ENCODE data around the gene MIA2. TPM values are rescaled to one million over a fixed set of nuclear protein-coding genes. Genes with fewer than 3 reads are reported as not detected.

Gene MIA2
- total and polyA plus RNA-seq, 2 donors (not counting 1 experiment from before 2014, with no cell fraction given): 11.5 to 27.1 TPM

GRCh38 chr14:39240769-39241168 is 7.1 kb downstream of the MIA2 start:
- intact Hi-C loops (cut with micrococcal nuclease): no loop called here

GRCh38 chr14:39241637-39242036 is 7.9 kb downstream of the MIA2 start:
- Histone ChIP-seq H3K36me3 (replicated peaks in 1 of 2; ENCODE audit: control extremely low read depth in 1 of 2, control insufficient read depth in 1 of 2, extremely low read depth in 1 of 2, insufficient read depth in 2 of 2, low read length in 1 of 2) (no peaks in the 10 kb centered on the region), H3K9ac (ENCODE audit: low read length) (no peak overlapping the region), H3K79me2 (ENCODE audit: control insufficient read depth, insufficient read depth, low read length) (no peaks in the 10 kb centered on the region), H3K4me3 (ENCODE audit: control extremely low read depth in 1 of 5, extremely low read depth in 1 of 5, insufficient read depth in 1 of 5, low read depth in 2 of 5, low read length in 4 of 5) (no peak overlapping the region), H3K27ac (ENCODE audit: low read length in 2 of 2) (no peak overlapping the region), H3K4me1 (ENCODE audit: control insufficient read depth in 2 of 2, insufficient read depth in 2 of 2, low read length in 2 of 2) (no peaks in the 10 kb centered on the region), H2AFZ (ENCODE audit: insufficient read depth, low read depth, low read length, poor library complexity, severe bottlenecking) (no peak overlapping the region), H3K4me2 (replicated peaks; ENCODE audit: low read depth, low read length, poor library complexity, severe bottlenecking) (no peak overlapping the region), H3K27me3 (replicated peaks in 1 of 4; ENCODE audit: control extremely low read depth in 1 of 4, control insufficient read depth in 3 of 4, insufficient read depth in 4 of 4, low read length in 3 of 4) (no peaks in the 10 kb centered on the region), H3K9me3 (ENCODE audit: control extremely low read depth in 1 of 3, control insufficient read depth in 2 of 3, insufficient read depth in 1 of 3, low read length in 2 of 3) (no peaks in the 10 kb centered on the region), H4K20me1 (ENCODE audit: control insufficient read depth, insufficient read depth, low read length, poor library complexity, severe bottlenecking) (no peaks in the 10 kb centered on the region)
- ChIA-PET POLR2A (no interaction called here), CTCF (no interaction called here)
- ATAC-seq (ENCODE audit: low read depth) (no peak), DNase-seq (no peak)
- intact Hi-C loops (cut with micrococcal nuclease): no loop called here
- no peaks in the 10 kb centered on the region for H3K9me3 Mint-ChIP-seq (ENCODE audit: insufficient read depth)
- peaks cover 9% of the 10 kb centered on the region for H3K27me3 Mint-ChIP-seq
- H3K4me1 Mint-ChIP-seq: no peaks in the 10 kb centered on the region
- no peak overlapping the region for H3K27ac Mint-ChIP-seq
- WGBS (ENCODE audit: insufficient coverage): 93% methylated on average over 1 of the region's 1 CpG
- H3K4me3 Mint-ChIP-seq: no peak overlapping the region
- TF ChIP-seq CTCF (IDR thresholded peaks at IDR 0.05) (no peak), EZH2 (IDR thresholded peaks at IDR 0.05; ENCODE audit: borderline replicate concordance, insufficient read depth, low read depth, low read length, poor library complexity, severe bottlenecking) (no peak)

More at GRCh38 chr14:39240769-39241168, 7.1 kb downstream of the MIA2 start:
- H3K27me3 ChIP-seq (replicated peaks in 1 of 4; ENCODE audit: control extremely low read depth in 1 of 4, control insufficient read depth in 3 of 4, insufficient read depth in 4 of 4, low read length in 3 of 4): no peaks in the 10 kb centered on the region
- no peak overlapping the region for H3K4me2 ChIP-seq (replicated peaks; ENCODE audit: low read depth, low read length, poor library complexity, severe bottlenecking)
- no peaks in the 10 kb centered on the region for H3K4me1 ChIP-seq (ENCODE audit: control insufficient read depth in 2 of 2, insufficient read depth in 2 of 2, low read length in 2 of 2)
- WGBS (ENCODE audit: insufficient coverage): no CpG with 5 or more reads among the region's 1 CpG
- no peak overlapping the region for H3K4me3 ChIP-seq (ENCODE audit: control extremely low read depth in 1 of 5, extremely low read depth in 1 of 5, insufficient read depth in 1 of 5, low read depth in 2 of 5, low read length in 4 of 5)
- H3K4me3 Mint-ChIP-seq: no peak overlapping the region
- DNase-seq (no peak), ATAC-seq (ENCODE audit: low read depth) (no peak)
- H3K9ac ChIP-seq (ENCODE audit: low read length): no peak overlapping the region
- H4K20me1 ChIP-seq (ENCODE audit: control insufficient read depth, insufficient read depth, low read length, poor library complexity, severe bottlenecking): no peaks in the 10 kb centered on the region
- no peak overlapping the region for H3K27ac ChIP-seq (ENCODE audit: low read length in 2 of 2)
- peaks cover 9% of the 10 kb centered on the region for H3K27me3 Mint-ChIP-seq
- H3K9me3 ChIP-seq (ENCODE audit: control extremely low read depth in 1 of 3, control insufficient read depth in 2 of 3, insufficient read depth in 1 of 3, low read length in 2 of 3): no peaks in the 10 kb centered on the region
- TF ChIP-seq EZH2 (IDR thresholded peaks at IDR 0.05; ENCODE audit: borderline replicate concordance, insufficient read depth, low read depth, low read length, poor library complexity, severe bottlenecking) (no peak), CTCF (IDR thresholded peaks at IDR 0.05) (no peak)
- CTCF ChIA-PET: interaction anchor here (0.6 to 1.1 kb wide), 2 partner anchors 9 to 14 kb away, joined by 3 to 4 read pairs; no protein-coding TSS in a partner anchor
- no peaks in the 10 kb centered on the region for H3K9me3 Mint-ChIP-seq (ENCODE audit: insufficient read depth)
- H3K4me1 Mint-ChIP-seq: no peaks in the 10 kb centered on the region
- no peaks in the 10 kb centered on the region for H3K79me2 ChIP-seq (ENCODE audit: control insufficient read depth, insufficient read depth, low read length)
- no peak overlapping the region for H3K27ac Mint-ChIP-seq
- no peaks in the 10 kb centered on the region for H3K36me3 ChIP-seq (replicated peaks in 1 of 2; ENCODE audit: control extremely low read depth in 1 of 2, control insufficient read depth in 1 of 2, extremely low read depth in 1 of 2, insufficient read depth in 2 of 2, low read length in 1 of 2)
- POLR2A ChIA-PET: no interaction called here
- H2AFZ ChIP-seq (ENCODE audit: insufficient read depth, low read depth, low read length, poor library complexity, severe bottlenecking): no peak overlapping the region
